ENCODE data around the gene SPRED3. TPM values are rescaled to one million over a fixed set of nuclear protein-coding genes. Genes with fewer than 3 reads are reported as not detected.

Gene SPRED3
- total RNA-seq, 4 donors from 2014 or later: 0.05 to 2.6 (median 0.15) TPM

GRCh38 chr19:38444026-38444425 is 55.5 kb downstream of the SPRED3 start:
- DNase-seq (no peak), ATAC-seq (no peak)
- Histone ChIP-seq H3K36me3 (peaks cover 0 to 69% of the 10 kb centered on the region in 2 donors), H3K4me1 (peaks cover 18 to 19% of the 10 kb centered on the region in 2 donors), H3K27ac (peak overlapping the region in 3 of 4 donors; percentile 98 to 100 (median 99)), H3K9me3 (no peaks in the 10 kb centered on the region), H3K4me3 (no peak overlapping the region), H3K27me3 (no peaks in the 10 kb centered on the region)
- in situ Hi-C loops (cut with MboI; ENCODE audit: low sequenced_read_pairs in 4 of 4): no loop called here
- intact Hi-C loops (cut with DNase I; ENCODE audit: low total_unique reads): no loop called here
- TF ChIP-seq POLR2A (IDR thresholded peaks at IDR 0.05): no peak
- TF ChIP-seq, protein P1, sequence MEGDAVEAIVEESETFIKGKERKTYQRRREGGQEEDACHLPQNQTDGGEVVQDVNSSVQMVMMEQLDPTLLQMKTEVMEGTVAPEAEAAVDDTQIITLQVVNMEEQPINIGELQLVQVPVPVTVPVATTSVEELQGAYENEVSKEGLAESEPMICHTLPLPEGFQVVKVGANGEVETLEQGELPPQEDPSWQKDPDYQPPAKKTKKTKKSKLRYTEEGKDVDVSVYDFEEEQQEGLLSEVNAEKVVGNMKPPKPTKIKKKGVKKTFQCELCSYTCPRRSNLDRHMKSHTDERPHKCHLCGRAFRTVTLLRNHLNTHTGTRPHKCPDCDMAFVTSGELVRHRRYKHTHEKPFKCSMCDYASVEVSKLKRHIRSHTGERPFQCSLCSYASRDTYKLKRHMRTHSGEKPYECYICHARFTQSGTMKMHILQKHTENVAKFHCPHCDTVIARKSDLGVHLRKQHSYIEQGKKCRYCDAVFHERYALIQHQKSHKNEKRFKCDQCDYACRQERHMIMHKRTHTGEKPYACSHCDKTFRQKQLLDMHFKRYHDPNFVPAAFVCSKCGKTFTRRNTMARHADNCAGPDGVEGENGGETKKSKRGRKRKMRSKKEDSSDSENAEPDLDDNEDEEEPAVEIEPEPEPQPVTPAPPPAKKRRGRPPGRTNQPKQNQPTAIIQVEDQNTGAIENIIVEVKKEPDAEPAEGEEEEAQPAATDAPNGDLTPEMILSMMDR (IDR thresholded peaks at IDR 0.05 in 4 of 5, conservative IDR thresholded peaks at IDR 0.05 in 1 of 5): no peak

GRCh38 chr19:38445362-38445761 is 56.9 kb downstream of the SPRED3 start:
- Histone ChIP-seq H3K4me1 (peaks cover 4 to 7% of the 10 kb centered on the region in 2 donors), H3K27me3 (no peaks in the 10 kb centered on the region), H3K9me3 (no peaks in the 10 kb centered on the region), H3K4me3 (no peak overlapping the region), H3K27ac (peak overlapping the region in 2 of 4 donors; percentile 81 to 99), H3K36me3 (peaks cover 0 to 82% of the 10 kb centered on the region in 2 donors)
- DNase-seq (no peak), ATAC-seq (no peak)
- no peak for TF ChIP-seq POLR2A (IDR thresholded peaks at IDR 0.05)
- TF ChIP-seq, protein P1 (IDR thresholded peaks at IDR 0.05 in 4 of 5, conservative IDR thresholded peaks at IDR 0.05 in 1 of 5): no peak
- intact Hi-C loops (cut with DNase I; ENCODE audit: low total_unique reads) (no loop called here), in situ Hi-C loops (cut with MboI; ENCODE audit: low sequenced_read_pairs in 4 of 4) (no loop called here)

DNA sequence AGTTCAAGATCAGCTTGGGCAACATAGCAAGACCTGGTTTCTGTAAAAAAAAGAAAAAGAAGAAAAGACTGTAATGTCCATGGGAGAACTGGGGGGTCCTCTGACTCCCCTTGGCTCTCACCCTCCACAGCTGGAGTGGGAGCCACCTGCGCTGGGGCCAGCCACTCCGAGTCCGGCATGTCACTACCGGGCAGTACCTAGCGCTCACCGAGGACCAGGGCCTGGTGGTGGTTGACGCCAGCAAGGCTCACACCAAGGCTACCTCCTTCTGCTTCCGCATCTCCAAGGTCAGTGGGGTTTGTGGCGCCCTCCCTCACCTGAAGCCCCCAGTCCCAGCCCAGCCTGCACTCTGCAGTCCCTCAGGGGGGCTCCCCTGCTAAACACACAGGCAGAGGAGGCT is 59.7 kb downstream of the SPRED3 start:
- ATAC-seq (no peak), DNase-seq (no peak)
- in situ Hi-C loops (cut with MboI; ENCODE audit: low sequenced_read_pairs in 4 of 4): no loop called here
- Histone ChIP-seq H3K9me3 (no peaks in the 10 kb centered on the region), H3K27ac (peak overlapping the region; percentile 69 to 83 (median 77)), H3K4me3 (no peak overlapping the region), H3K27me3 (no peaks in the 10 kb centered on the region), H3K4me1 (peaks cover 4% of the 10 kb centered on the region in 2 donors), H3K36me3 (peaks cover 0 to 89% of the 10 kb centered on the region in 2 donors)
- intact Hi-C loops (cut with DNase I; ENCODE audit: low total_unique reads): no loop called here
- TF ChIP-seq POLR2A (IDR thresholded peaks at IDR 0.05): no peak
- TF ChIP-seq, protein P1 (IDR thresholded peaks at IDR 0.05 in 4 of 5, conservative IDR thresholded peaks at IDR 0.05 in 1 of 5): no peak

Other genes starting within 250 kb of the SPRED3 start
- not detected for gene DPF1, start 164.5 kb upstream of the SPRED3 start, total RNA-seq
- 10 to 100 TPM in 1 of 4 donors, 1 to 10 TPM in 3; 1.3 to 48.8 (median 7.1) TPM for gene PPP1R14A, start 132.3 kb upstream of the SPRED3 start, total RNA-seq
- 1 to 10 TPM in 3 of 4 donors, under 1 TPM in 1; 0.26 to 4.0 (median 1.6) TPM for gene SPINT2, start 124.1 kb upstream of the SPRED3 start, total RNA-seq
- 1 to 10 TPM in 2 of 4 donors, not detected in 2; 5.8 to 7.0 TPM for gene C19orf33, start 84.4 kb upstream of the SPRED3 start, total RNA-seq
- 10 to 100 TPM; 28.3 to 39.5 (median 31.9) TPM for gene YIF1B, start 72.8 kb upstream of the SPRED3 start, total RNA-seq
- gene KCNK6, start 68.9 kb upstream of the SPRED3 start, total RNA-seq: under 1 TPM; 0.15 to 0.90 (median 0.41) TPM
- gene CATSPERG, start 52.9 kb upstream of the SPRED3 start, total RNA-seq: 1 to 10 TPM in 3 of 4 donors, under 1 TPM in 1; 0.72 to 4.9 (median 1.7) TPM
- 1,000 to 10,000 TPM in 3 of 4 donors, 100 to 1,000 TPM in 1; 819 to 1,400 (median 1,309) TPM for gene PSMD8, start 14.1 kb upstream of the SPRED3 start, total RNA-seq
- gene GGN, start 663 bp upstream of the SPRED3 start, total RNA-seq: under 1 TPM in 1 of 4 donors, not detected in 3; 0.13 TPM
- 10 to 100 TPM in 1 of 4 donors, 1 to 10 TPM in 3; 1.9 to 17.4 (median 3.3) TPM for gene FAM98C, start 14.4 kb downstream of the SPRED3 start, total RNA-seq
- gene RASGRP4, start 37.5 kb downstream of the SPRED3 start, total RNA-seq: 1 to 10 TPM in 2 of 4 donors, under 1 TPM in 2; 0.61 to 2.2 (median 0.94) TPM
- 100 to 1,000 TPM; 607 to 831 (median 724) TPM for gene RYR1, start 45.0 kb downstream of the SPRED3 start, total RNA-seq
- under 1 TPM in 3 of 4 donors, not detected in 1; 0.31 to 0.97 (median 0.78) TPM for gene MAP4K1, start 229.3 kb downstream of the SPRED3 start, total RNA-seq
- gene EIF3K, start 230.5 kb downstream of the SPRED3 start, total RNA-seq: 100 to 1,000 TPM; 619 to 975 (median 681) TPM

All from gastrocnemius medialis (tissue), 4 donors.